K562 (cell line): ENCODE measurements around the gene UQCRHL. TPM values are rescaled to one million over a fixed set of nuclear protein-coding genes. Genes with fewer than 3 reads are reported as not detected.

Source experiments
- SP1 ChIP-seq: sonication (generic); formaldehyde crosslinking; IDR thresholded peaks from 2 replicates; pipeline ENCODE4 v1.8.1; 2022; ENCODE audit warnings: mild to moderate bottlenecking, missing genetic modification reagents
- polyA plus RNA-seq, 8 experiments: library from polyadenylated mRNA; depleted of rRNA in 4 of 8; stranded (reverse) in 5 of 8; unstranded in 3 of 8; fragments of >200 nt; fragmentation: Nextera tagmentation in 2 of 8; fragmentation: Illumina TruSeq in 1 of 8; extraction: Ambion mirVana in 2 of 8; extraction: Trizol in 1 of 8; gene quantifications; 2 replicates each; pipeline versions ENCODE4 v1.2.1 to v1.2.3, GENCODE V29; 2011 to 2014; ENCODE audit warnings: inconsistent platforms in 1 of 8, missing spikeins in 1 of 8
- total RNA-seq, 7 experiments: library from RNA; depleted of rRNA in 6 of 7; stranded (reverse); fragments of >200 nt in 6 of 7; fragmentation: Illumina TruSeq in 2 of 7; extraction: Trizol in 2 of 7; gene quantifications; 2 replicates each; pipeline versions ENCODE4 v1.2.1 to v1.2.3, GENCODE V29; 2011 to 2021; ENCODE audit warnings: low replicate concordance in 1 of 7
- TF ChIP-seq, protein P1 (sequence below): sonication (generic); formaldehyde crosslinking; IDR thresholded peaks from 2 replicates; pipeline ENCODE4 v1.8.1; 2023; ENCODE audit warnings: missing genetic modification reagents, mild to moderate bottlenecking, borderline replicate concordance
- TF ChIP-seq, protein P2 (sequence below): IDR thresholded peaks from 2 replicates; pipeline ENCODE4 v1.6.1; 2016; ENCODE audit warnings: missing genetic modification characterization, missing compliant biosample characterization

Gene UQCRHL
- total and polyA plus RNA-seq, 9 of the 15 experiments (the other 6 are each of a cell fraction or from before 2014, with no cell fraction given), result 5.1 to 41.3 (median 21.8) TPM

DNA sequence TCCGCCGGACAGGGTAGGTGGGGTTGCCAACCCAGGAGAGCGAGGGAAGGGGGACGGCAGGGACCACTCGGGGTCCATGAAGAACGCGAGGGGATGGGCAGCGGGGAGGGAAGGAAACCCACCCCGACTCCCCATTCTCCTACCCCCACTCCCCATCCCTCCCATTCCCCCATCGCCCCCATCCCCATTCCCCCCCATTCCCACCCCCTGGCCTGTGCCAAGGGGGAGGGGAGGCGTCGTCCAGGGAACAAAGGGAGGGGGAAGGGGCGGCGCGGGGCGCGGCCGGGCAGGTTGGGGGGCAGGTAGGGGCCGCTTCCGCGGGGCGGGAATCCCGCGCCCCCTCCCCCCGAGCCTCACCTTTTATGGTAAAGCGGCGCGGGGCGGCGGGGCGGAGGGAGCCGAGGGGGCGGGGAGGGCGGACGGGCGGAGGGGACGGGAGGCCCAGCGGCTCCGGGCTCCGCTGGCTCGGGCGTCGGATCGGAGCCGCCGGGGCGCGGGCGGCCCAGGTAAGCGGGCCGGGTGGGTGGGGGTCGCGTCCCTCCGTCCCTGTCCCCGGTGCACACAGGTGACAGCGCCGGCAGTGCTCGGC is 49.0 kb downstream of the UQCRHL start, which contains the start of gene FBLIM1 (continued):
- TF ChIP-seq, protein P1, sequence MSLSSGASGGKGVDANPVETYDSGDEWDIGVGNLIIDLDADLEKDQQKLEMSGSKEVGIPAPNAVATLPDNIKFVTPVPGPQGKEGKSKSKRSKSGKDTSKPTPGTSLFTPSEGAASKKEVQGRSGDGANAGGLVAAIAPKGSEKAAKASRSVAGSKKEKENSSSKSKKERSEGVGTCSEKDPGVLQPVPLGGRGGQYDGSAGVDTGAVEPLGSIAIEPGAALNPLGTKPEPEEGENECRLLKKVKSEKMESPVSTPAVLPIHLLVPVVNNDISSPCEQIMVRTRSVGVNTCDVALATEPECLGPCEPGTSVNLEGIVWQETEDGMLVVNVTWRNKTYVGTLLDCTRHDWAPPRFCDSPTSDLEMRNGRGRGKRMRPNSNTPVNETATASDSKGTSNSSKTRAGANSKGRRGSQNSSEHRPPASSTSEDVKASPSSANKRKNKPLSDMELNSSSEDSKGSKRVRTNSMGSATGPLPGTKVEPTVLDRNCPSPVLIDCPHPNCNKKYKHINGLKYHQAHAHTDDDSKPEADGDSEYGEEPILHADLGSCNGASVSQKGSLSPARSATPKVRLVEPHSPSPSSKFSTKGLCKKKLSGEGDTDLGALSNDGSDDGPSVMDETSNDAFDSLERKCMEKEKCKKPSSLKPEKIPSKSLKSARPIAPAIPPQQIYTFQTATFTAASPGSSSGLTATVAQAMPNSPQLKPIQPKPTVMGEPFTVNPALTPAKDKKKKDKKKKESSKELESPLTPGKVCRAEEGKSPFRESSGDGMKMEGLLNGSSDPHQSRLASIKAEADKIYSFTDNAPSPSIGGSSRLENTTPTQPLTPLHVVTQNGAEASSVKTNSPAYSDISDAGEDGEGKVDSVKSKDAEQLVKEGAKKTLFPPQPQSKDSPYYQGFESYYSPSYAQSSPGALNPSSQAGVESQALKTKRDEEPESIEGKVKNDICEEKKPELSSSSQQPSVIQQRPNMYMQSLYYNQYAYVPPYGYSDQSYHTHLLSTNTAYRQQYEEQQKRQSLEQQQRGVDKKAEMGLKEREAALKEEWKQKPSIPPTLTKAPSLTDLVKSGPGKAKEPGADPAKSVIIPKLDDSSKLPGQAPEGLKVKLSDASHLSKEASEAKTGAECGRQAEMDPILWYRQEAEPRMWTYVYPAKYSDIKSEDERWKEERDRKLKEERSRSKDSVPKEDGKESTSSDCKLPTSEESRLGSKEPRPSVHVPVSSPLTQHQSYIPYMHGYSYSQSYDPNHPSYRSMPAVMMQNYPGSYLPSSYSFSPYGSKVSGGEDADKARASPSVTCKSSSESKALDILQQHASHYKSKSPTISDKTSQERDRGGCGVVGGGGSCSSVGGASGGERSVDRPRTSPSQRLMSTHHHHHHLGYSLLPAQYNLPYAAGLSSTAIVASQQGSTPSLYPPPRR (CRISPR knock-in tag), result no peak
- TF ChIP-seq, protein P2, sequence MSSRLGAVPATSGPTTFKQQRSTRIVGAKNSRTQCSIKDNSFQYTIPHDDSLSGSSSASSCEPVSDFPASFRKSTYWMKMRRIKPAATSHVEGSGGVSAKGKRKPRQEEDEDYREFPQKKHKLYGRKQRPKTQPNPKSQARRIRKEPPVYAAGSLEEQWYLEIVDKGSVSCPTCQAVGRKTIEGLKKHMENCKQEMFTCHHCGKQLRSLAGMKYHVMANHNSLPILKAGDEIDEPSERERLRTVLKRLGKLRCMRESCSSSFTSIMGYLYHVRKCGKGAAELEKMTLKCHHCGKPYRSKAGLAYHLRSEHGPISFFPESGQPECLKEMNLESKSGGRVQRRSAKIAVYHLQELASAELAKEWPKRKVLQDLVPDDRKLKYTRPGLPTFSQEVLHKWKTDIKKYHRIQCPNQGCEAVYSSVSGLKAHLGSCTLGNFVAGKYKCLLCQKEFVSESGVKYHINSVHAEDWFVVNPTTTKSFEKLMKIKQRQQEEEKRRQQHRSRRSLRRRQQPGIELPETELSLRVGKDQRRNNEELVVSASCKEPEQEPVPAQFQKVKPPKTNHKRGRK (tag), result no peak
- no peak for TF ChIP-seq SP1
